Stimulated activated CD8-positive, alpha-beta memory T cell treated with anti-CD3 and anti-CD28 coated beads, Interleukin-12 subunit alpha, Interleukin-12 subunit beta, amount 100 ng/mL, for 1 hour (primary cell): ENCODE measurements around the gene AHNAK.
A peak's percentile ranks its signal among the peaks of the same experiment; 100 is the strongest.
"Not testable (repeated sequence)": the region's sequence is repeated elsewhere in the genome, so short reads cannot be mapped to it uniquely, and the experiment has no call there.

Experiments used
- DNase-seq: peaks from one replicate; pipeline ENCODE4 v3.0.0-alpha.2; 2020; ENCODE audit warnings: low read depth

The AHNAK gene

DNA sequence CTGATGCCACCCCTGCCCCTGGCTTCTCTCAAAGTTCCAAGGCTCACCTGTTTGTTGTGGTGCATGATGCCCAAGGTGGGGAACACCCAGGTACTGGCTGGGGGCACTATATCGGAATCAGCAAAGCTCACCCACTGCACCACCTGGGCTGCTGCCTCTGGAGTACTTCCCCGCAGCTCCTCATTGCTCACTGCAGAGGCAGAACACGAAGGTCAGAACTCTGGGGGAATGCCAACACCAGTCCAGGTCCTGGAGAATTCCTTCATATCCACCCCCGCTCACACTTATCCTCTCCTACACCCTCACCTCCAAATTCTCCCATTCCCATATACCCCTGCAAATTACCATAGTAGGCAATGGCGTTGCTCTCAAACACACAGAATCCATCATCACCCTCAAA is 24.9 kb upstream of the AHNAK start:
- not testable (repeated sequence) for DNase-seq

DNA sequence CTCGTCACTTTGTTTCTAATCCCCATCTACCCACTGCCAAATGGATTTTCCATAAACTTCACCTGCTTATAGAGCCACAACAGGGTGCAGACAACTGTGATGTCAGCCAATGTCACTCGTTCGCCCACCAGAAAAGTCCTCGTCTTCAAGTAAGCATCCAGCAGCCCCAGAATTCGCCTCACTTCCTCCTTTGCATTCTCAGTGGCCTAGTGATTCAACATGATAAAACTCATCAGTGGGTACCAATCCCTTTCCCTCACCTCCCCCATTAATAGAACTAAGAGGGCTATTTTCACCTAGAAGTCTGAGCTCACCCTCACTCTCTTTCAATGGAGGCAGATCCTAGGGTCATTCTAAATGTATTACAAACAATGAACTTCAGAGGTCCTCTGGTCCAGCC is 24.3 kb upstream of the AHNAK start:
- DNase-seq: not testable (repeated sequence)

DNA sequence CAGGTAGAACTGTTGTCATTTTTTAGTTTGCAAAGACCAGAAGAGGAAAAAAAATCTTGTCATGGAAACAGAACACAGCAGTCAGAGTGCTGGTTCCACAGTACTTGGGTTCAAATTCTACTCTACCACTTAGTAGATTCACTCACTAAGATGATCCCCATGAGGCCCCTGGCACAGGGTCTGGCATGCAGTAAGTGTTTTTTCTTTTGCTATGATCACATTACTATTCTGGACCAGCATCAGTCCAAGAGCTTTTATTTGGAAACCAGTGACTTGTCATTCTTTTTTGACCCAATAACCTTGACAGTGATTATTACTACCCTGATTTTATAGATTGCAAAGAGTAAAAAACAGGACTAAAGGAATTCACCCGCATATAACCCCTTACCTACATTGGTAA is 23.0 kb upstream of the AHNAK start:
- no peak for DNase-seq

DNA sequence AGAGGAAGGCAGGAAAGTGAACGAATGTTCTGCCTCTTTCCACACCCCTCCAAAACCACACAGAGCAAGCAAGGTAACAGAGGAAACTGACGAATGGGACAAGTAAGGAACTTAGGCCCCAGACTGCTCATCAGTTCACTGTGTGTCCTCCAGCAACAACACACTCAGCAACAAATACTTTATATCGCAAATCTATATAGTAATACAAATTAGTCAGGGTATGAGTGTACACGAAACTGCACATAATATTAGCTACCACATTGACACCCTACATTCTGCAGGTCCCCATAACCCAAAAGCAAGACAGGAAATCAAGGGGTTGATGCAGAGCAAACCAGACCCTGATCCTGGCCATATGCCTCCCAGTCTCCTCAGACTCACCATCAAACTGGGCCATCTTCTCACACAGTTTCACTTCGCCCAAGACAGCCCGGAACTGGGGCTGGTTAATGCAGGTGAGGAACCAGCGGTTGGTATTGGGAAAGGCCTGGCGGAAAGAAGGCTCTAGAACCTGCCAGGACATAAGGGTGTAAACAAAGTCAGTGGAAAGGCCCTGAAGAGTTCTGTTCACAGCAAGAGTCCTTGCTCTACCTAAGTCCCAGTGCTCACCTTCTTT is 20.5 kb upstream of the AHNAK start:
- DNase-seq: no peak

GRCh38 chr11:62566247-62566646 is 19.6 kb upstream of the AHNAK start:
- no peak for DNase-seq

- DNase-seq: no peak
These were observed 18.6 kb upstream of the AHNAK start for GRCh38 chr11:62565100-62565802.

- DNase-seq: not testable (repeated sequence)
These were observed 15.1 kb upstream of the AHNAK start for GRCh38 chr11:62561677-62562230.

DNA sequence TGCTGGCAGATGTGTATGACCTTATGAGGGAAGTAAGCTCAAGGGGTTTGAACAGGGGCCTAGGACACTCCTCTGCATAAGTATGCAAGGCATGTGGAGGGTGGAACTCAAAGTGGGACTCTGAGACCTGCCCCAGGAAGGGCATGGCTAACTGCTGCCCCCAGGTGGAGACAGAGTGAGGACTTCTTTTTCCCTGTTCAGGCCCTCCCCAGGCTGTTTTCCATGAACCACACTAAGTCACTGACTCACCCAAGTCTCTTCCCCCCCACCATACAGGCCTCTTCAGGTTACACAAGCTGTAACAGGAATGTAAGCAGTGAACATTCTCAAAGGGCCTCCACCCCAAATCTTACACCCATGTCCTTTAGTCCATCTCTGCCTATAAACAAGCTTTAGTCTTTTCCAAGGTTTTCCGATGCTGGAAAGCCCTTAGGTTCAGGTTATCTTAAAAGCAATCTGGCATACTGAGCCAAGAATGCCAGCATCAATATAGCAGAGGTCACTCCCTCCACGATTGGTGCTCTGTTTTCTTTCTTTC is 14.0 kb upstream of the AHNAK start:
- DNase-seq: peak; percentile 75

- not testable (repeated sequence) for DNase-seq
These were observed 13.0 kb upstream of the AHNAK start for GRCh38 chr11:62559626-62560025.

- DNase-seq: no peak
These were observed 12.6 kb upstream of the AHNAK start for GRCh38 chr11:62559204-62559603.

GRCh38 chr11:62558669-62559068 is 12.1 kb upstream of the AHNAK start:
- DNase-seq: no peak

DNA sequence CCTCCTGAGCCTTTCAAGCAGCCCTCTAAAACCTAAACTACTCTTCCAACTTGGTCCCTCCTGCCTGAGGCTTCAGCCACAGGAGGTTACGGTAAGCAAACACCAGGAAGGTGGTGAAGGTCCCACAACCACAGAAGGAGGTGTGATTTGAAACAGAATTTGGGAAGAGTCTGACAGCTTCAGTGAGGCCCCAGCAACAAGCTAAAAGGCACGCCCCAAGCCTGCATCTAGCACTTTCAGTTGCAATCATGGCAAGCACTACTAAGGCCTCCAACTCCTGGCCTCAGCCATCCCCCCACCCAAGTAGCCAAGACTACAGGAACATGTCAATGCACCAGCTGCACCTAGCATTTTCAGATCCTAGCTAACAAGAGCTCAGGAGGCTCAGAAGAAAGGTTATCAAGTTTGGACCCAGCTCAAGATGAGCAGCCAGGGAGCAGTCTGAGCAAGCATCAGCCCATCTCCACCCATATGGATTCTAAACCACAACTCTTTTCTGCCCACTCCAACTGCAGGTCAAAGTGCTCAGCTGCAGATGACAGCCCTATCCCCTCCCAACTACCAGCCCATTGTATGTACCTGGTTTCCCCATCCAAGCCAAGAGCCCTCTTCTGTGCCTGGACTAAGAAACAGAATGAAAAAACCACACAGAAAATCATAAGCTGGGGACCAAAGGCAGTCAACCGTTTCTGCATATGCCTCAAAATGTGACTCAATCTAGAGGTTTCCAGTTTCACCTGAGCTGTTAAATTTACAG is 10.4 kb upstream of the AHNAK start:
- DNase-seq: no peak

GRCh38 chr11:62556108-62556874 is 9.7 kb upstream of the AHNAK start:
- peak; percentile 62 for DNase-seq

- DNase-seq: no peak
These were observed 9.0 kb upstream of the AHNAK start for GRCh38 chr11:62555464-62556107.

DNA sequence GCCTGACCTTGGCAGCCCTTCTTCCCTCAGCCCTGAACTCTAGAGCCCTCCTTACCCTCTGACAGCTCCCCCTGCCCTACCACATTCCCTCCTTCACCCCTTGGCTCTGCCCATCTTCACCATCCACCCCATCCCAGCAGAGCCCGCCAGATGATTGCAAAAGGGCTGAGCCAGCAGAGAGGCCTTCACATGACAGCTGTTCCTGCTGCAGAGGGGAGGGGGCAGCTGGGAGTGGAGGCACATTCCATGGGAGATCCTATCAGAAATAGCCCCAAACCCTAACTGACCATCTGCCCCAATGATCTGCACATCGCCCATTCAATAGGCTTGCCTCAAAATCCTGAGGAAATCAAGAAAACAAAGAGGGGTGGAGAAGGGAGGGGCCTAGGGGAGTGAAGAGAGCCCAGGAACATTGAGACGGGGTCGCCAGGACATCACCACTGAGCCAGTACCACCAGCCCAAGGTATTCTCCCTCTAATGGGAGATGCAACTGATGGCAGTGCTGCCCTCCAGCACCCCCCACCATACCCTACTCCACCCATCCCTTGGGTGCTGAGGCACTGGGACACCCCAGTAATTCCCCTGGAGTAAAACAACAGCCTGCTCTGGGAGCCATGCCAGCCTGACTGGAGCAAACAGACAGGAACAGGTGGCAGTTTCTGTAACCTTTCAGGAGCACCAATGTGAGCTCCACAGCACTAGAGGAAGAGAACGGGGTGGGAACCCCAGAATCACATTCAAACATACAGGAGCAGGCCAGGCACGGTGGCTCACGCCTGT is 8.0 kb upstream of the AHNAK start:
- DNase-seq: no peak

GRCh38 chr11:62553839-62554361 is 7.3 kb upstream of the AHNAK start:
- no peak for DNase-seq

GRCh38 chr11:62553080-62553838 is 6.7 kb upstream of the AHNAK start:
- no peak for DNase-seq

DNA sequence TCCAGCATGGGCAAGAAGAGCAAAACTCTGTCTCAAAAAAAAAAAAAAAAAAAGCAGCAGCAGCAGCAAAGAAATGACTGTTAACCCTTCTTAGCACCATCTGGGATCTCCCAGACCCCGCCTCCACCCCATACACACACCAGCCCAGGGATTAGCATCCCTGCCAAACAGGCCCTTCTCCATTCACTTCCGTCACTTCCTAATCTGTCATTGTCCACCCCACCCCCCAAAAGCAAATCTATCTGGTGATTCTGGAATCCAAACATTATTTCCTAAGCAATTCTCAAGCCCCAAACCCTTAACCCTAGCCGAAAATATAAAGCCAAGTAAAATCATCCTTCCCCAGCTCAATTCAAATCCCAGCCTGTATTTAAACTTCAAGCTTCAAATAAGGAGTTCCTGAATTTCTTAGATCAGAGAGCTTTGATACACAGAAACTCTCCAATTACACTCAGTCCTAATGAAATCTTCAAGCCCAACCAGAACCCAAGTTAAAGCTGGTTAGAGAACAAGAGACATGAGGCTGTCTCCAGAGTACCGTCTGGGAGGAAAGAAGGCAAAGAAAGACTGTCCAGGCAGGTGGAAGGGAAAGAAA is 6.0 kb upstream of the AHNAK start:
- no peak for DNase-seq

GRCh38 chr11:62550478-62550877 is 3.9 kb upstream of the AHNAK start:
- not testable (repeated sequence) for DNase-seq
